Adrenal gland (tissue), 12 donors: ENCODE data around the gene EML6. TPM values are rescaled to one million over a fixed set of nuclear protein-coding genes. Genes with fewer than 3 reads are reported as not detected.
A peak's percentile ranks its signal among the peaks of the same experiment; 100 is the strongest.

ENCODE experiments used
- DNase-seq, 7 donors: peaks; one replicate each; pipeline ENCODE4 v3.0.0-alpha.2; 2019 to 2020
- H3K27ac ChIP-seq, 5 donors: fragments of 200-600 bp; sonication (generic) in 4 of 5; 1 replicate in 3 of 5; 2 replicates in 2 of 5; pipeline versions ENCODE4 v1.5.1 to v1.8.0; 2016 to 2020; ENCODE audit warnings: mild to moderate bottlenecking in 1 of 5
- H3K27me3 ChIP-seq: fragments of 200-600 bp; 2 replicates; pipeline ENCODE4 v1.8.0; 2021
- H3K36me3 ChIP-seq, 2 donors: fragments of 200-600 bp; replicated peaks in 1 of 2; 1 replicate in 1 of 2; 2 replicates in 1 of 2; pipeline versions ENCODE4 v1.5.1 to v1.8.0; 2018 to 2022
- H3K4me1 ChIP-seq, 2 donors: fragments of 200-600 bp; replicated peaks in 1 of 2; 1 replicate in 1 of 2; 2 replicates in 1 of 2; pipeline versions ENCODE4 v1.5.1 to v1.8.0; 2018 to 2021
- H3K4me3 ChIP-seq, 4 donors: fragments of 200-600 bp; sonication (generic) in 3 of 4; one replicate each; pipeline ENCODE4 v1.5.1; 2016 to 2018
- H3K9me3 ChIP-seq, 3 donors: fragments of 200-600 bp; sonication (generic) in 1 of 3; replicated peaks in 1 of 3; 1 replicate in 2 of 3; 2 replicates in 1 of 3; pipeline versions ENCODE4 v1.5.1 to v1.8.0; 2016 to 2021
- POLR2A ChIP-seq, 2 donors: fragments of 450-650 bp; IDR thresholded peaks; one replicate each; pipeline ENCODE4 v1.6.1; 2017; ENCODE audit warnings: antibody characterized with exemption in 2 of 2, mild to moderate bottlenecking in 2 of 2, moderate library complexity in 1 of 2
- WGBS, 4 donors: extraction: QIAGEN DNeasy Blood & Tissue Kit in 2 of 4; methylation state at CpG; one replicate each; pipeline versions ENCODE4 v1.1.5 to v1.1.7; 2013 to 2017; 5-methylcytosine and 5-hydroxymethylcytosine counted together
- intact Hi-C, 2 donors: fragments of 100-400 bp; cut with DNase I; formaldehyde crosslinking; loops; one replicate each; pipeline versions ENCODE4 v1.14.1 to v1.15.0; 2022 to 2023
- polyA plus RNA-seq, 3 donors: library from polyadenylated mRNA; stranded (reverse); fragments of 200-250 nt in 2 of 3; fragments of 350-450 nt in 1 of 3; fragmentation: Illumina TruSeq in 1 of 3; extraction: RNeasy Lipid Tissue Mini Kit (QIAGEN cat#74804) in 1 of 3; gene quantifications; one replicate each; pipeline ENCODE4 v1.2.3, GENCODE V29; 2013 to 2014
- total RNA-seq, 9 donors: library from RNA; depleted of rRNA in 4 of 9; stranded (reverse); fragments of >200 nt in 4 of 9; fragments of 120-200 nt in 1 of 9; fragmentation: NEBNext Ultra II Directional in 1 of 9; extraction: Animal tissue kit (Norgen Biotek cat#: 25700) in 1 of 9; gene quantifications; one replicate each; pipeline versions ENCODE4 v1.1.0 to v1.2.4, GENCODE V29; 2013 to 2023
- TF ChIP-seq, protein P1 (sequence below), 6 experiments: fragments of 450-650 bp in 4 of 6; fragments of 200-600 bp in 2 of 6; sonication (generic) in 1 of 6; IDR thresholded peaks; 1 replicate in 5 of 6; 2 replicates in 1 of 6; pipeline versions ENCODE4 v1.5.1 to v1.8.0; 2016 to 2021; ENCODE audit warnings: antibody characterized with exemption in 6 of 6, mild to moderate bottlenecking in 2 of 6, moderate library complexity in 1 of 6
- donor health status: healthy with polysubstance abuse.
- donor health status: Bipolar disorder and iron deficiency.
- donor health status: DM: yes; HTN: yes; CAD: no.
- donor health status: DM: no; HTN: no; CAD: no.
- donor health status: DM: no; HTN: no; CAD: no.
- donor health status: DM: yes; HTN: yes; CAD: no.

EML6 gene
- total and polyA plus RNA-seq, 12 donors = 6.0 to 19.3 (median 10.9) TPM

DNA sequence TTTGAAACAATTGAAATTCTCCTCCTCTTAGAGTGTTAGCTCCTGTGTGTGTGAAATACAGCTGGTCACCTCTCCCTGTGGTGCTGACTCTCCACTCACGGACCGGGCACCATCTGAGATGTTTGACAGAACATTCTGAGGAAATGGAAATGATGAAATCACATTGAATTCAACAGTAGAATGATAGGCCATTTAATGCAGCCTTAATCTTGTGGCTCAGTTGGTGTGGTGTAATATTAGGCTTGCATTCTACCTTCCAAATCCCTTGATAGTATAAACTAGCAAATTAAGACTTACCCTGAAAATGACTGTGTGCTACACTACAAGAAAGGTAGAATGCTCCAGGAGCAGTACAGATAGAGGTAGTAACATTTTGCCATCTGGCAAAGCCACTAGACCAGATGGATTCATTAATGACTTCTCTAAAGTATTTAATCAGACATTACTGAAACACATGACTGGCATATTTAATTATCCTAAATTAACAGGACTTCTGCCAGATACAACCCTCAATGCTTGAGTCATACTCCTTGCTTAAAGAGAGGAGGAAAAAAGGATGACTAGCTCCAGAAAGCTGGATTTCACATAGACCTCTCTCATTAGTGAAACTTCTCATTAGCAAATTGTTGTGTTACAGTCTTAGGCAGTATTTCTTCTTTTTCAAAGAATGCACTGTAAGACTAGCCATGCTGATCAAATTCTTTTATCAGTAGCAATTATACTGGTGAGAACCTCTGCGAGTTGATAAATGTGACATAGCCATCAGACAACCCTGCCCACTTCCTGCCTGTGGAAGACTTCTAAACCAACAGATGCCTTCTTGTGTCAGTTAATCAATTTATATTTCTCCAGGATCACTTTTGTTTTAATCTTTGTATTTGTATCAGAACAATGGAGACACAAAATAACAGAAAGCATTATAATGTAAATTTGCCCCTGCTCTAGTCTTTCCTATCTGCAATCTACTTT, 80.6 kb downstream of the EML6 start:
- WGBS, 4 donors = 67 to 82% (median 72%) methylated on average over 3 of the region's 3 CpGs
- intact Hi-C loops = no loop called here
- Histone ChIP-seq H3K27ac (no peak overlapping the region), H3K4me3 (no peak overlapping the region), H3K4me1 (peaks cover 0 to 7% of the 10 kb centered on the region in 2 donors), H3K27me3 (no peaks in the 10 kb centered on the region), H3K9me3 (no peaks in the 10 kb centered on the region), H3K36me3 (no peaks in the 10 kb centered on the region)
- no peak for TF ChIP-seq POLR2A (IDR thresholded peaks at IDR 0.05)
- TF ChIP-seq, protein P1, sequence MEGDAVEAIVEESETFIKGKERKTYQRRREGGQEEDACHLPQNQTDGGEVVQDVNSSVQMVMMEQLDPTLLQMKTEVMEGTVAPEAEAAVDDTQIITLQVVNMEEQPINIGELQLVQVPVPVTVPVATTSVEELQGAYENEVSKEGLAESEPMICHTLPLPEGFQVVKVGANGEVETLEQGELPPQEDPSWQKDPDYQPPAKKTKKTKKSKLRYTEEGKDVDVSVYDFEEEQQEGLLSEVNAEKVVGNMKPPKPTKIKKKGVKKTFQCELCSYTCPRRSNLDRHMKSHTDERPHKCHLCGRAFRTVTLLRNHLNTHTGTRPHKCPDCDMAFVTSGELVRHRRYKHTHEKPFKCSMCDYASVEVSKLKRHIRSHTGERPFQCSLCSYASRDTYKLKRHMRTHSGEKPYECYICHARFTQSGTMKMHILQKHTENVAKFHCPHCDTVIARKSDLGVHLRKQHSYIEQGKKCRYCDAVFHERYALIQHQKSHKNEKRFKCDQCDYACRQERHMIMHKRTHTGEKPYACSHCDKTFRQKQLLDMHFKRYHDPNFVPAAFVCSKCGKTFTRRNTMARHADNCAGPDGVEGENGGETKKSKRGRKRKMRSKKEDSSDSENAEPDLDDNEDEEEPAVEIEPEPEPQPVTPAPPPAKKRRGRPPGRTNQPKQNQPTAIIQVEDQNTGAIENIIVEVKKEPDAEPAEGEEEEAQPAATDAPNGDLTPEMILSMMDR (IDR thresholded peaks at IDR 0.05) = no peak
- no peak for DNase-seq

DNA sequence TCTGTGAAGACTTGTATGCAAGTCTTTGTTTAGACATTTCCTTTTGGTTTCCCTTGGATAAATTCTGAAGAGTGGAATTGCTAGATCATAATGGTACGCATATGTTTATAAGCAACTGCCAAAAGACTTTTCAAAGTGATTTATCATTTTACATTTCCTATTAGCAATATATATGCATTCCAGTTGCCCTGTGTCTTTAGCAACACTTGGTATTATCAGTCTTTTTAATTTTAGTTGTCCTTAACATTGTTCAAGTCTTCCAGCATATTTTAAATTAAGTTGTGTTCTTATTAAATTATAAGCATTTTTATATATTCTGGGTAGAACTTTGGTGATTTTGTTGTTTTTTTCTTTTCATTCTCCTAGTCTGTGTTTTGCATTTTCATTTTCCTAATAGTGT, 81.8 kb downstream of the EML6 start:
- Histone ChIP-seq H3K36me3 (no peaks in the 10 kb centered on the region), H3K9me3 (no peaks in the 10 kb centered on the region), H3K27me3 (no peaks in the 10 kb centered on the region), H3K4me3 (no peak overlapping the region), H3K27ac (no peak overlapping the region), H3K4me1 (peaks cover 0 to 7% of the 10 kb centered on the region in 2 donors)
- WGBS, 4 donors = 91 to 100% (median 96%) methylated on average over 1 of the region's 1 CpG
- intact Hi-C loops = no loop called here
- no peak for DNase-seq
- no peak for TF ChIP-seq POLR2A (IDR thresholded peaks at IDR 0.05)
- TF ChIP-seq, protein P1 (IDR thresholded peaks at IDR 0.05) = no peak

DNA sequence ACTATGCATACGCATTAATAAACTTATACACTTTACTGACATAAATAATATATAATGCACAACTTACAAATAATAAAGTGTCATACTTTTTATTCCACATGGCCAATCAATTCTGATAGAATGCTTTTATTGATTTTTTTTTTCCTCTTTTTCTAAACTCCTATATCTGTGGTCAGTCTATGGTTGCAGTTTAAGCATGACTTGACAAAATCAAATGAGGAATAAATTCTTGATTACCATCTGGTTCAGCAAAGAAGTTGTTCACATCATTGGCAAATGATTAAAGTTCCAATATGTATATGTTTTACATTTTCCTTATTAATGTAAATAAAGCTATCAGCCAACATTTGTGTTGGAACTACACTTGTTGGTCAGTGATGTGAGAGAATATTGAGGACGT, 83.5 kb downstream of the EML6 start:
- no peak overlapping the region for H3K27ac ChIP-seq
- no peaks in the 10 kb centered on the region for H3K9me3 ChIP-seq
- H3K4me1 ChIP-seq = peaks cover 0 to 7% of the 10 kb centered on the region in 2 donors
- no peak overlapping the region for H3K4me3 ChIP-seq
- no peak for DNase-seq
- WGBS, 4 donors = 88 to 100% (median 95%) methylated on average over 2 of the region's 2 CpGs
- intact Hi-C loops = no loop called here
- H3K36me3 ChIP-seq = no peaks in the 10 kb centered on the region
- TF ChIP-seq, protein P1 (IDR thresholded peaks at IDR 0.05) = no peak
- TF ChIP-seq POLR2A (IDR thresholded peaks at IDR 0.05) = no peak
- H3K27me3 ChIP-seq = no peaks in the 10 kb centered on the region

DNA sequence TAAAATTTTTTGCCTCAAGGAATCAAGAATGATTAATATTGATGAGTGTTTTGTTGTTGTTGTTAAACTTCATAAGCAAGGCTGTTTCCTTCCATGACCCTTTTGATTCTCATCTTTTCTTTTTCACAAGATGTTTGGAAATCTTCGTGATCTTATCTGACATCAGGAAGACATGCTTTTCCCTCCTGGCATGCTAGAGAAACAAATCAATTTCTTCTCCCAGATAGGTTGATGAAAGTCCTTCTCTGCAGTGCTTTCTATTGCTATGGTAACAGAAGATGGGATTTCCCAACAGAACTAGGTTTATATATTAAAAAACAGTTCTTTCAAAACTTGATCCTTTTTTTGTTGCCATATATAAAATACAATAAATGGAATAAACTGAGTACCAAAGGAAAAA, 85.2 kb downstream of the EML6 start:
- TF ChIP-seq, protein P1 (IDR thresholded peaks at IDR 0.05) = no peak
- TF ChIP-seq POLR2A (IDR thresholded peaks at IDR 0.05) = no peak
- 11 to 23% (median 16%) methylated on average over 1 of the region's 1 CpG for WGBS, 4 donors
- intact Hi-C loops = no loop called here

More for the DNA sequence above, 85.2 kb downstream of the EML6 start:
- no peak overlapping the region for H3K4me3 ChIP-seq
- H3K27ac ChIP-seq = peak overlapping the region in 1 of 5 donors; percentile 8
- H3K9me3 ChIP-seq = no peaks in the 10 kb centered on the region
- peaks cover 0 to 7% of the 10 kb centered on the region in 2 donors for H3K4me1 ChIP-seq
- no peaks in the 10 kb centered on the region for H3K27me3 ChIP-seq
- no peaks in the 10 kb centered on the region for H3K36me3 ChIP-seq
- DNase-seq = no peak
